ENCODE results near the gene ZBTB2. TPM values are rescaled to one million over a fixed set of nuclear protein-coding genes. Genes with fewer than 3 reads are reported as not detected.
"Not testable (repeated sequence)": the region's sequence is repeated elsewhere in the genome, so short reads cannot be mapped to it uniquely, and the experiment has no call there.

Gene ZBTB2
- total RNA-seq, 6 donors from 2014 or later = 4.2 to 18.5 (median 10.9) TPM

- ATAC-seq (ENCODE audit: low FRiP score in 2 of 2) (no peak), DNase-seq (peak in 1 of 2 donors; percentile 28)
- H3K27me3 ChIP-seq = no peaks in the 10 kb centered on the region
- no peak overlapping the region for H3K4me3 ChIP-seq
- TF ChIP-seq EP300 (IDR thresholded peaks at IDR 0.05) = no peak
- no peak for TF ChIP-seq POLR2AphosphoS5 (IDR thresholded peaks at IDR 0.05)
- no peak for TF ChIP-seq CTCF (IDR thresholded peaks at IDR 0.05)
- no peak for TF ChIP-seq POLR2A (IDR thresholded peaks at IDR 0.05)
- no peak overlapping the region for H3K27ac ChIP-seq
- 86 to 93% methylated on average over 18 of the region's 18 CpGs for WGBS, 2 donors
- peaks cover 0 to 2% (median under 1%) of the 10 kb centered on the region in 4 donors for H3K4me1 ChIP-seq
- H3K9me3 ChIP-seq = no peaks in the 10 kb centered on the region
- peaks cover 0 to 38% (median 5%) of the 10 kb centered on the region in 4 donors for H3K36me3 ChIP-seq
Observed at GRCh38 chr6:151351146-151351700, 40.1 kb downstream of the ZBTB2 start.

- ATAC-seq (ENCODE audit: low FRiP score in 2 of 2) (no peak), DNase-seq (no peak)
- TF ChIP-seq EP300 (IDR thresholded peaks at IDR 0.05) = no peak
- no peak for TF ChIP-seq POLR2AphosphoS5 (IDR thresholded peaks at IDR 0.05)
- TF ChIP-seq POLR2A (IDR thresholded peaks at IDR 0.05) = no peak
- TF ChIP-seq CTCF (IDR thresholded peaks at IDR 0.05) = no peak
- H3K4me3 ChIP-seq = no peak overlapping the region
- 96 to 98% methylated on average over 20 of the region's 20 CpGs for WGBS, 2 donors
- H3K27me3 ChIP-seq = no peaks in the 10 kb centered on the region
- no peak overlapping the region for H3K27ac ChIP-seq
- H3K9me3 ChIP-seq = no peaks in the 10 kb centered on the region
- H3K36me3 ChIP-seq = peaks cover 0 to 38% (median 5%) of the 10 kb centered on the region in 4 donors
- H3K4me1 ChIP-seq = peaks cover 0 to 6% (median 1%) of the 10 kb centered on the region in 4 donors
Observed at GRCh38 chr6:151350442-151351145, 40.8 kb downstream of the ZBTB2 start.

GRCh38 chr6:151349651-151350270 is 41.6 kb downstream of the ZBTB2 start:
- H3K4me3 ChIP-seq = no peak overlapping the region
- no peak for TF ChIP-seq POLR2AphosphoS5 (IDR thresholded peaks at IDR 0.05)
- TF ChIP-seq EP300 (IDR thresholded peaks at IDR 0.05) = no peak
- TF ChIP-seq CTCF (IDR thresholded peaks at IDR 0.05) = no peak
- TF ChIP-seq POLR2A (IDR thresholded peaks at IDR 0.05) = no peak
- ATAC-seq (ENCODE audit: low FRiP score in 2 of 2) (no peak), DNase-seq (no peak)
- peaks cover 0 to 32% (median 5%) of the 10 kb centered on the region in 4 donors for H3K36me3 ChIP-seq
- no peaks in the 10 kb centered on the region for H3K9me3 ChIP-seq
- H3K27me3 ChIP-seq = no peaks in the 10 kb centered on the region
- WGBS, 2 donors = 92 to 95% methylated on average over 19 of the region's 19 CpGs
- H3K4me1 ChIP-seq = peaks cover 0 to 6% (median 1%) of the 10 kb centered on the region in 4 donors
- no peak overlapping the region for H3K27ac ChIP-seq

GRCh38 chr6:151342750-151343149 is 48.6 kb downstream of the ZBTB2 start:
- H3K27ac ChIP-seq; H3K27me3 ChIP-seq; H3K4me1 ChIP-seq; H3K9me3 ChIP-seq; ATAC-seq (ENCODE audit: low FRiP score in 2 of 2); DNase-seq; H3K36me3 ChIP-seq; H3K4me3 ChIP-seq: not testable (repeated sequence)
- 91 to 95% methylated on average over 10 of the region's 10 CpGs for WGBS, 2 donors

- TF ChIP-seq POLR2A (IDR thresholded peaks at IDR 0.05) = no peak
- TF ChIP-seq CTCF (IDR thresholded peaks at IDR 0.05) = no peak
- no peak for TF ChIP-seq POLR2AphosphoS5 (IDR thresholded peaks at IDR 0.05)
- no peak for TF ChIP-seq EP300 (IDR thresholded peaks at IDR 0.05)
- Histone ChIP-seq H3K27me3 (no peaks in the 10 kb centered on the region), H3K36me3 (peaks cover 0 to 4% (median 0%) of the 10 kb centered on the region in 4 donors), H3K4me1 (peaks cover 0 to 6% (median 1%) of the 10 kb centered on the region in 4 donors), H3K4me3 (no peak overlapping the region), H3K9me3 (no peaks in the 10 kb centered on the region), H3K27ac (no peak overlapping the region)
- peak in 1 of 2 donors; percentile 83 for DNase-seq
- peak in 1 of 2 donors; percentile 34 for ATAC-seq (ENCODE audit: low FRiP score in 2 of 2)
- 97% methylated on average over 32 to 40 of the region's 52 CpGs for WGBS, 2 donors
Observed at GRCh38 chr6:151341476-151342195, 49.7 kb downstream of the ZBTB2 start.

All from upper lobe of left lung (tissue), 6 donors.